ENCODE measurements around the gene PIP4P1. TPM values are rescaled to one million over a fixed set of nuclear protein-coding genes. Genes with fewer than 3 reads are reported as not detected.

PIP4P1 gene
- total and polyA plus RNA-seq, 2 of the 13 experiments (the other 11 are each of a cell fraction or from before 2014, with no cell fraction given): 33.4 to 47.0 TPM

- no peak for TF ChIP-seq ZNF687 (CRISPR knock-in tag; IDR thresholded peaks at IDR 0.05)
- TF ChIP-seq ZNF207 (IDR thresholded peaks at IDR 0.05; ENCODE audit: borderline replicate concordance): no peak
- no peak for TF ChIP-seq PHB2 (IDR thresholded peaks at IDR 0.05; ENCODE audit: partially characterized antibody)
- no peak for TF ChIP-seq SRF (IDR thresholded peaks at IDR 0.05; ENCODE audit: low read depth, low read length)
- TF ChIP-seq ZNF225 (CRISPR knock-in tag; IDR thresholded peaks at IDR 0.05): no peak
- no peak for TF ChIP-seq MTA1 (CRISPR knock-in tag; IDR thresholded peaks at IDR 0.05; ENCODE audit: borderline replicate concordance)
- TF ChIP-seq CBX2 (IDR thresholded peaks at IDR 0.05; ENCODE audit: low read depth, low read length): no peak
- no peak for TF ChIP-seq CBX2 (CRISPR knock-in tag; IDR thresholded peaks at IDR 0.05; ENCODE audit: low read depth)
- no peak for TF ChIP-seq GRHL1 (CRISPR knock-in tag; conservative IDR thresholded peaks at IDR 0.05)
- TF ChIP-seq ZNF775 (CRISPR knock-in tag; IDR thresholded peaks at IDR 0.05; ENCODE audit: borderline replicate concordance): no peak
- no peak for TF ChIP-seq NFIB (CRISPR knock-in tag; IDR thresholded peaks at IDR 0.05; ENCODE audit: borderline replicate concordance)
- no peak for TF ChIP-seq HIC2 (CRISPR knock-in tag; IDR thresholded peaks at IDR 0.05; ENCODE audit: low read depth)
- TF ChIP-seq SNAPC5 (CRISPR knock-in tag; IDR thresholded peaks at IDR 0.05; ENCODE audit: borderline replicate concordance): no peak
- TF ChIP-seq ATF2 (CRISPR knock-in tag; IDR thresholded peaks at IDR 0.05): no peak
Observed at GRCh38 chr14:20498622-20499021, 37.4 kb upstream of the PIP4P1 start (continued).
